GM12878 (cell line): ENCODE measurements around the gene MBNL1. TPM values are rescaled to one million over a fixed set of nuclear protein-coding genes. Genes with fewer than 3 reads are reported as not detected.

Source experiments
- ATAC-seq: fragments of 200-7000 bp; cut with Tn5 transposase; 3 replicates; pipeline ENCODE4 v1.9.1; 2020; ENCODE audit warnings: mild to moderate bottlenecking, moderate library complexity
- BruUV-seq: library from RNA; stranded (reverse); fragments of 400-500 nt; replicated peaks from 2 replicates; lab custom pipeline; 2021; lab: Mats Ljungman, UMichigan
- CTCF ChIA-PET: fragments of 300-600 bp; sonication (Branson Sonifier 250); formaldehyde crosslinking; extraction: SDS; loops from one replicate; lab custom pipeline; 2021; ENCODE audit warnings: inconsistent platforms; lab: Yijun Ruan, JAX
- POLR2A ChIA-PET: fragments of 350-600 bp; formaldehyde crosslinking; extraction: SDS; loops from one replicate; lab custom pipeline; 2021; ENCODE audit warnings: inconsistent platforms; lab: Charles Lee
- RAD21 ChIA-PET: fragments of 300-600 bp; sonication (Branson Sonifier 250); formaldehyde crosslinking; loops from one replicate; lab custom pipeline; 2023; ENCODE audit warnings: antibody characterized with exemption; ENCODE audit not compliant: unreplicated experiment; lab: Charles Lee
- SMC1A ChIA-PET: fragments of 300-600 bp; sonication (Branson Sonifier 250); formaldehyde crosslinking; loops from one replicate; lab custom pipeline; 2023; ENCODE audit not compliant: unreplicated experiment, uncharacterized antibody; lab: Charles Lee
- DNase-seq: peaks from one replicate; pipeline ENCODE4 v3.0.0-alpha.2; 2011; ENCODE audit warnings: low read depth, low spot score
- FAIRE-seq: peaks from 3 replicates; lab custom pipeline; 2011; peaks lifted over from hg19 to GRCh38; lab: Jason Lieb, UNC
- H2AFZ ChIP-seq: 2 replicates; pipeline ENCODE4 v1.6.0; 2011; ENCODE audit warnings: low read depth, low read length, control low read depth; ENCODE audit not compliant: control insufficient read depth
- H3K27ac ChIP-seq: 2 replicates; pipeline ENCODE4 v1.5.1; 2011; ENCODE audit warnings: control low read depth; ENCODE audit not compliant: control insufficient read depth, insufficient read depth
- H3K27me3 ChIP-seq, 2 experiments: replicated peaks in 1 of 2; 2 replicates each; pipeline versions ENCODE4 v1.6.0 to v1.6.1; 2011; ENCODE audit warnings: low read length in 1 of 2; ENCODE audit not compliant: control insufficient read depth in 2 of 2, insufficient read depth in 2 of 2
- H3K36me3 ChIP-seq, 2 experiments: 2 replicates each; pipeline ENCODE4 v1.5.1; 2011; ENCODE audit warnings: low read length in 1 of 2; ENCODE audit not compliant: control insufficient read depth in 2 of 2, insufficient read depth in 2 of 2
- H3K4me1 ChIP-seq: 2 replicates; pipeline ENCODE4 v1.6.1; 2011; ENCODE audit warnings: mild to moderate bottlenecking, low read length, moderate library complexity, mixed read lengths; ENCODE audit not compliant: control insufficient read depth, insufficient read depth
- H3K4me2 ChIP-seq: 2 replicates; pipeline ENCODE4 v1.6.0; 2011; ENCODE audit warnings: control low read depth; ENCODE audit not compliant: control insufficient read depth, insufficient read depth
- H3K4me3 ChIP-seq: fragments of 200-600 bp; sonication (generic); 2 replicates; pipeline ENCODE4 v1.5.1; 2016
- H3K79me2 ChIP-seq: 2 replicates; pipeline ENCODE4 v1.6.0; 2011; ENCODE audit warnings: low read length; ENCODE audit not compliant: control insufficient read depth, insufficient read depth
- H3K9ac ChIP-seq: 2 replicates; pipeline ENCODE4 v1.8.0; 2011; ENCODE audit warnings: low read length, control low read depth, mixed read lengths; ENCODE audit not compliant: control insufficient read depth, insufficient read depth
- H3K9me3 ChIP-seq: replicated peaks from 3 replicates; pipeline ENCODE4 v1.5.1; 2011; ENCODE audit warnings: mild to moderate bottlenecking, low read length; ENCODE audit not compliant: control insufficient read depth, insufficient read depth
- H4K20me1 ChIP-seq: 2 replicates; pipeline ENCODE4 v1.6.0; 2011; ENCODE audit not compliant: control insufficient read depth, insufficient read depth
- BACH1 ChIP-seq: fragments of 450-650 bp; IDR thresholded peaks from 2 replicates; pipeline ENCODE4 v1.6.1; 2017; ENCODE audit warnings: mild to moderate bottlenecking, borderline replicate concordance
- CTCF ChIP-seq, 3 experiments: IDR thresholded peaks in 2 of 3; conservative IDR thresholded peaks in 1 of 3; 2 replicates each; pipeline ENCODE4 v1.5.1; 2011; ENCODE audit warnings: low read depth in 3 of 3, low read length in 3 of 3, mild to moderate bottlenecking in 3 of 3, control low read depth in 2 of 3, moderate library complexity in 2 of 3, inconsistent platforms in 1 of 3, mixed read lengths in 1 of 3; ENCODE audit not compliant: control insufficient read depth in 2 of 3, insufficient read depth in 1 of 3; ENCODE audit errors: extremely low read depth in 1 of 3
- HCFC1 ChIP-seq: fragments of 150-350 bp; IDR thresholded peaks from 2 replicates; pipeline ENCODE4 v1.6.1; 2014; ENCODE audit warnings: low read length
- IKZF1 ChIP-seq: fragments of 450-650 bp; conservative IDR thresholded peaks from 2 replicates; pipeline ENCODE4 v1.6.1; 2017; ENCODE audit warnings: antibody characterized with exemption, mild to moderate bottlenecking
- LARP7 ChIP-seq: fragments of 450-650 bp; IDR thresholded peaks from 2 replicates; pipeline ENCODE4 v1.6.1; 2017; ENCODE audit warnings: mild to moderate bottlenecking
- MYC ChIP-seq: IDR thresholded peaks from 2 replicates; pipeline ENCODE4 v1.6.1; 2011; ENCODE audit warnings: mild to moderate bottlenecking, low read length, moderate library complexity, inconsistent platforms; ENCODE audit not compliant: insufficient read depth, insufficient replicate concordance, insufficient read length, severe bottlenecking
- NR2C1 ChIP-seq: fragments of 450-650 bp; IDR thresholded peaks from 2 replicates; pipeline ENCODE4 v1.6.1; 2017; ENCODE audit warnings: antibody characterized with exemption, mild to moderate bottlenecking, moderate library complexity
- POLR2AphosphoS5 ChIP-seq: IDR thresholded peaks from 2 replicates; pipeline ENCODE4 v1.6.1; 2011; ENCODE audit warnings: mild to moderate bottlenecking, low read length, inconsistent platforms
- RBBP5 ChIP-seq: fragments of 200-600 bp; sonication (generic); conservative IDR thresholded peaks from 2 replicates; pipeline ENCODE4 v1.6.1; 2016
- ZBED1 ChIP-seq: IDR thresholded peaks from 2 replicates; pipeline ENCODE4 v1.6.1; 2016; ENCODE audit warnings: borderline replicate concordance
- ZNF207 ChIP-seq: fragments of 450-650 bp; IDR thresholded peaks from 2 replicates; pipeline ENCODE4 v1.6.1; 2014; ENCODE audit warnings: antibody characterized with exemption, mild to moderate bottlenecking, borderline replicate concordance
- ZNF274 ChIP-seq: IDR thresholded peaks from one replicate; pipeline ENCODE4 v1.8.0; 2011; ENCODE audit not compliant: insufficient read length, insufficient read depth
- WGBS: methylation state at CpG from one replicate; pipeline ENCODE4 v1.1.6; 2016; ENCODE audit warnings: low lambda C conversion rate; ENCODE audit not compliant: insufficient replicate concordance, insufficient coverage; ENCODE audit errors: missing lambda C conversion rate; 5-methylcytosine and 5-hydroxymethylcytosine counted together
- in situ Hi-C: fragments of 300-500 bp; cut with MboI; formaldehyde crosslinking; loops from 9 replicates; pipeline ENCODE4 v1.14.3; 2018; ENCODE audit warnings: mixed read lengths
- intact Hi-C: fragments of 100-400 bp; cut with micrococcal nuclease; formaldehyde crosslinking; loops from one replicate; pipeline ENCODE4 v1.14.2; 2022; ENCODE audit not compliant: unreplicated experiment
- polyA plus RNA-seq, 11 experiments: library from polyadenylated mRNA; depleted of rRNA in 4 of 11; unstranded in 6 of 11; stranded (reverse) in 5 of 11; fragments of >200 nt; fragmentation: Nextera tagmentation in 4 of 11; fragmentation: Illumina TruSeq in 1 of 11; extraction: Ambion mirVana in 4 of 11; extraction: Trizol in 1 of 11; gene quantifications; 1 replicate in 1 of 11; 2 replicates in 10 of 11; pipeline versions ENCODE4 v1.2.1 to v1.2.3, GENCODE V29; 2011 to 2016; ENCODE audit warnings: inconsistent platforms in 2 of 11, missing spikeins in 2 of 11, low read depth in 1 of 11
- total RNA-seq, 4 experiments: library from RNA; depleted of rRNA in 3 of 4; stranded (reverse); fragments of >200 nt in 3 of 4; fragmentation: Illumina TruSeq in 1 of 4; extraction: Trizol in 1 of 4; gene quantifications; 2 replicates each; pipeline versions ENCODE4 v1.2.1 to v1.2.3, GENCODE V29; 2013 to 2021
- TF ChIP-seq, protein P1 (sequence below): IDR thresholded peaks from 2 replicates; pipeline ENCODE4 v1.6.1; 2011; ENCODE audit warnings: low read depth, mild to moderate bottlenecking, low read length, moderate library complexity, borderline replicate concordance; ENCODE audit errors: extremely low read depth

MBNL1 gene
- total and polyA plus RNA-seq, 10 of the 15 experiments (the other 5 are each of a cell fraction or from before 2014, with no cell fraction given) = 59.6 to 337 (median 143) TPM

- no peaks in the 10 kb centered on the region for H3K27me3 ChIP-seq
- ATAC-seq = no peak
- FAIRE-seq = no peak
- H3K4me2 ChIP-seq = no peak overlapping the region
- RAD21 ChIA-PET = interaction anchor here (1.0 kb wide), 1 partner anchor 213 kb away, joined by 4 read pairs; no protein-coding TSS in a partner anchor
- no peaks in the 10 kb centered on the region for H3K9me3 ChIP-seq
- H2AFZ ChIP-seq = no peak overlapping the region
- POLR2A ChIA-PET = no interaction called here
- 94% methylated on average over 1 of the region's 1 CpG for WGBS
- no peaks in the 10 kb centered on the region for H3K4me1 ChIP-seq
- SMC1A ChIA-PET = interaction anchor here (0.7 to 1.6 kb wide), 5 partner anchors 10 to 213 kb away, joined by 3 to 6 read pairs (median 4); no protein-coding TSS in a partner anchor
- BruUV-seq = no TSS peak
- CTCF ChIA-PET = interaction anchor here (2.4 kb wide), 1 partner anchor 213 kb away, joined by 8 read pairs; no protein-coding TSS in a partner anchor
- DNase-seq = no peak
- in situ Hi-C loops (no loop called here), intact Hi-C loops (no loop called here)
- H3K9ac ChIP-seq = no peak overlapping the region
- no peak for TF ChIP-seq POLR2AphosphoS5
- no peak for TF ChIP-seq ZBED1
- no peak for TF ChIP-seq ZNF274
- no peak for TF ChIP-seq HCFC1
- no peak for TF ChIP-seq IKZF1
- TF ChIP-seq RBBP5 = no peak
- TF ChIP-seq, protein P1, sequence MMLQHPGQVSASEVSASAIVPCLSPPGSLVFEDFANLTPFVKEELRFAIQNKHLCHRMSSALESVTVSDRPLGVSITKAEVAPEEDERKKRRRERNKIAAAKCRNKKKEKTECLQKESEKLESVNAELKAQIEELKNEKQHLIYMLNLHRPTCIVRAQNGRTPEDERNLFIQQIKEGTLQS = no peak
- no peak for TF ChIP-seq BACH1
- TF ChIP-seq NR2C1 = no peak
- no peak for TF ChIP-seq MYC
- TF ChIP-seq CTCF (IDR thresholded peaks at IDR 0.05 in 2 of 3, conservative IDR thresholded peaks at IDR 0.05 in 1 of 3; ENCODE audit: control insufficient read depth in 2 of 3, extremely low read depth in 1 of 3, insufficient read depth in 1 of 3, low read depth in 3 of 3, low read length in 3 of 3) = no peak
- no peak for TF ChIP-seq LARP7
- TF ChIP-seq ZNF207 = no peak
- no peaks in the 10 kb centered on the region for H4K20me1 ChIP-seq
- no peaks in the 10 kb centered on the region for H3K36me3 ChIP-seq
- H3K79me2 ChIP-seq = no peaks in the 10 kb centered on the region
- H3K27ac ChIP-seq = no peak overlapping the region
- no peak overlapping the region for H3K4me3 ChIP-seq
Measured at GRCh38 chr3:152230370-152230769, 38.4 kb upstream of the MBNL1 start.
